HG02981 (cell line): ENCODE measurements around the gene NR3C2.

Source experiments
- ATAC-seq: cut with Tn5 transposase; IDR thresholded peaks from one replicate; pipeline ENCODE4 v1.9.1; 2021; ENCODE audit warnings: mild to moderate bottlenecking, moderate library complexity; ENCODE audit not compliant: unreplicated experiment

The NR3C2 gene

DNA sequence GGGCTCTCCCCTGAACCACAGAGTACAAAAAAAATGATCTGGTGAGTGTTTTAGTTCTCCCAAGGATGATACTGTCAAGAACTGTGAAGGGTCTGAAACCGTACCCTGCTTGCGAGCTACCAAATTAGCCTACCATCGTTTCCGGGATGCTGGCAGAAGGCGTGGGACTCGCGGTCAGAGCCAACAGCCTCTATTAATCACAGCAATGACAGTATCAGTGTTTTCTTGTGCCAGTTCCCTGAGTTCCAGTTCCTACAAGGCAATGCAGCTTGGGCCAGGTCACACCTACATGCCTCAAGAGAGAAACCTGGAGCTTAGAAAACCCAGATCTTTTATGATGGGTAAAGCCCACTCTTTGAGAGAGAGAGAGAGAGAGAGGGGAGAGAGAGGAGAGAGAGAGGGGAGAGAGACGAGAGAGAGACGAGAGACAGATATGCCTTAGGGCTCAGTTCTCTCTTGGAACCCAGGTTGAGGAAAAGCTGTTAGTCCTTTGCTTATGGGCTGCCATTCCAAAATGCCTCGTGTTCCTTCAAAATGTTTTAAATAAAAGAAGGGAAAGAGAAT is 382.5 kb downstream of the NR3C2 start:
- no peak for ATAC-seq

DNA sequence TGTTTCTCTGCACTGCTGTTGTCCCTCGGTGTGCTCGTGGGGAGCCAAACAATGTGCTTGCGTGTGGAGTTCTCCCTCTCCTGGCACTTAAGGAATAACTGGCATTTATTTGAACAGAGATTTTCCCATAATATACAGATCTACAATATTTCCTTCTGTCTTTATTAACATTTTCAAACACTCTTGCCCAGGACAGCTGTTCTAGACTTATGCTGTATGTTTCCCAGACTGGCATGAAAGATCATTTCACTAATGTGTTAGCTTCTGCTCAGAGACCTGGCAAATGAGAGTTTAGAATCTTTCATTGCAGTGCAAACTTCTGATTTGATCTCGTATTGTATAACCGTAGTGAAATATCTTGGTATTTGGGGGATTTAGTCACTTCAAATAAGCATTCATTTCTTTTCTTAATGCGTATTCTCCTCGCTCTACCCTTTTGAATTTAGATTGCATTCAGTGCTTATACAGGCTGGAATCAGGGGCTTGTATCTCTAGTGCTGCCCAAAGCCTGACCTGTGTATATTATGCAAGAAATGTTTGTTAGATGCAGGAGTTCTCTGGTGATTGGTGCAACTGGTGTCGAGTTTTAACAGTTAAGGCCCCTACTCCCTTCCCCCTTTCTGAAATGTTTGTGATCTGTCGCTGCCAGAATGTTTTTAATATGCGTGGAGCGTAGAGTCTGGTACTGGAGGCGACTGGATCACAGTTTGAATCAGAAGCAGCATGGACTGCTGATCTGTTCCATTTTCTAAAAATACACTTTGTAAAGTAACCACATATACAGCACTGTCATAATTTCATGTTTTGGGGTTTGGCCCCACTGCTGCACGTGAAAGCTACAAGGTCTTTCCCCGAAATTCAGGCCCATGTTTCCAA is 384.0 kb downstream of the NR3C2 start:
- no peak for ATAC-seq

DNA sequence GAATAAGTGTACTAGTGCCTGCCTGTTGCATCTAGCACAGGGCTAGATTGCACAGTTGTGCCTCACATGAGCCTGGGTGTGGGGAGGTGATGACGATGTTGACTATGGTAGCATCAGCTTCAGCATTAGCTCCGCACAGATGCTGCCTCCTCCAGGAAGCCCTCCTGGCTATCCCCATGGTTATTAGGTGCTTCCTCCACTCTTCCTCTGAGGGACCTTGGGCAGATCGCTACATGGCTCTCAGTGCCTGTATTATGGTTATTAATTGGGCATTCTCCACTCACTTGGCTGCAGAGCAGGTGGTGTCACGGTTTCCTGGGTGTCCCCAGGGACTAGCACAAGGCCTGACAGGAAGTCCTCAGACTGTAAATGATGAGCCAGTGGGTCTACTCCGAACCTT is 384.7 kb downstream of the NR3C2 start:
- peak; percentile 40 for ATAC-seq

GRCh38 chr4:148056879-148057278 is 385.3 kb downstream of the NR3C2 start:
- peak; percentile 75 for ATAC-seq

DNA sequence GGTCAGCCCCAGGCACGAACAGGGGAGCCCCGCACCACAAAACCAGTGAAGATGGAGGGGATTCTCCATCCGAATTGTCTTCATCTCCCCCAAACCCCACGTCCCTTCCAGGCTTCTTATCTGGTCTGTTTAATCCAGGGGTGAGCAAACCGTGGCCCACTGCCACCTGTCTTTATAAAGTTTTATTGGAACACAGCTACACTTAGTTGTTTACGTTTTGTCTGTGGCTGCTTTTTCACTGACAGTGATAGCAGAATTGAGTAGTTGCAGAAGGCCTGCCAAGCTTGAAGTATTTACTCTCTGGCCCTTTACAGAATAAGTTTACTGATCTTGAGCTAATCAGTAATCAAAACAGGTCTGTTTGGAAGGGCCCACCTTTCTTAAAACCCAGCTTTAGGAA is 386.4 kb downstream of the NR3C2 start:
- ATAC-seq, result peak; percentile 15

GRCh38 chr4:148054275-148054674 is 387.9 kb downstream of the NR3C2 start:
- ATAC-seq, result no peak

- ATAC-seq, result no peak
These were observed 388.8 kb downstream of the NR3C2 start for GRCh38 chr4:148053298-148054003.

DNA sequence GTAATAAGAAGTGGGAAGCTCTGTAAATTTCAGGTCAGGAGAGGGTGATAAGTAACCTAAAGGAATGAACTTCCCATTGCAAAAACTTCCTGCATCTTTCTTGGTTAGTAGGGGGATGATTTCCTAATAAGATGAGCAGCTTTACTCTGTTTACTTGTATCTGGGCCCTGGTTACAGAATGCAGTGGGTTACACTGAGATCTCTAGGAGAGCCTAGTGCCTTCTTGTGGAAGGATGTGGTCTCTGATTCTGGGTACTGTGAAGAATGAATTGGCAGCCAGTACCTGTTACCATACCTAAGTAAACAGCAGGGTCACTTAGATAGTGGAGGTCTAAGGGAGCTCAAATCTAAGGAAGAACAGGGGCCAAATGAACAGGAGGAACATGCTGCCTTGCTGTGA is 389.8 kb downstream of the NR3C2 start:
- ATAC-seq, result no peak

DNA sequence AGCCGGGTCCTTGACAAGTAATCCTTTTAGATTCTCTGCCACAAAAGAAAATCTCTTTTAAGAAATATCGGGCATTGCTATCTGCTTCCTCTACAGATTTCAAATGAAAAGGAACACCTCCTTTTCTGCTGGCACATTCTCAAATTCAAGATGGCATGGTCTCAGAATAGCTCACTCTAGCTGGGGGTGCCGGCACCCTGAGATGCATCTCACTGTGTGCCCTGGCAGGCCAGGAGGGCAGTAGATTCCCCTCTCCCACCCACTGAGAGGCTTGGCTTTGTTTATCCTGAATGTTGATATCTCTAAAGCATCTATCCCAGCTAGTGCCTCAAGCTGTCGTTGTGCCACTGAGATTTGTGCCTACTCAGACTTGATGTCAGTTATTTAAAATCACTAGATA is 390.8 kb downstream of the NR3C2 start:
- no peak for ATAC-seq

- no peak for ATAC-seq
These were observed 393.6 kb downstream of the NR3C2 start for GRCh38 chr4:148048598-148048997.

GRCh38 chr4:148044912-148045352 is 397.3 kb downstream of the NR3C2 start:
- peak; percentile 94 for ATAC-seq

DNA sequence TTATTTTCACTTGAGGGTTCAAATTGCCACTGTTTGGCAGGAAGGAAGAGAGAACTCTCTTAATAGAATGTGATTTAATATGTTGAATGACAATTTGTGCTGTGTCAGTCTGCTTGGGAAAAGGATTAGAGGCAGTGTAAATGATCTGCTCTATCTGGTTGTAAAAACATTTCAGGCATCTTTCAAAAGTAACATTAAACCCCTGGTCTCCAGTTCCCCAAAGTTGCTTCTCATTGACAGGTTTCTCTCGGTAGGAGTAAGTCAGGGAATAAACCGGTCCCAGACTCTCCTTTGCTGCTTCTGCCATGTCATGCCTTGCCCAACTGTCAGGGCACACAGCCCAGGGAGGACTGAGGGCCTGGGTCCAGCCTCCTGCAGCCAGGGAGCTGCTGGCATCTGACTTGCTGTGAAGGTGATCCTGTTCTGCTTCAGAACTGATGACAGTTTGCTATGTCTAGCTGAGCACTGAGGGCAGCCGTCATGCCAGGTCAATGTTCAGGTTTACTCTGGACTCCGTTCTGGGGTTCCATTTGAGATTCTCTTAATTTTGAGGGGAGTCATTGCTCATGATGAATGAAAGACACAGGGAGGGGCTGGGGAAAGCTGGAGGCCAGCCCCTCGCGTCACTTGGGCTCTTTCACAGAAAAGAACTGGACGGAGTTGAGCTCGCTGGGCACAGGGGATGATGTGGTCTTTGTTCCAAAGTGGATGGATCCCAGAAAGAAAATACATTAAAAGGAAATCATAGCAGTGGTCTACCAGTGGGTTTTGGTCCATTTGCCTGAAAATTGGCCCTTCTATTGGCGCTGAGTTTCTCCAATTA is 397.9 kb downstream of the NR3C2 start:
- ATAC-seq, result no peak

DNA sequence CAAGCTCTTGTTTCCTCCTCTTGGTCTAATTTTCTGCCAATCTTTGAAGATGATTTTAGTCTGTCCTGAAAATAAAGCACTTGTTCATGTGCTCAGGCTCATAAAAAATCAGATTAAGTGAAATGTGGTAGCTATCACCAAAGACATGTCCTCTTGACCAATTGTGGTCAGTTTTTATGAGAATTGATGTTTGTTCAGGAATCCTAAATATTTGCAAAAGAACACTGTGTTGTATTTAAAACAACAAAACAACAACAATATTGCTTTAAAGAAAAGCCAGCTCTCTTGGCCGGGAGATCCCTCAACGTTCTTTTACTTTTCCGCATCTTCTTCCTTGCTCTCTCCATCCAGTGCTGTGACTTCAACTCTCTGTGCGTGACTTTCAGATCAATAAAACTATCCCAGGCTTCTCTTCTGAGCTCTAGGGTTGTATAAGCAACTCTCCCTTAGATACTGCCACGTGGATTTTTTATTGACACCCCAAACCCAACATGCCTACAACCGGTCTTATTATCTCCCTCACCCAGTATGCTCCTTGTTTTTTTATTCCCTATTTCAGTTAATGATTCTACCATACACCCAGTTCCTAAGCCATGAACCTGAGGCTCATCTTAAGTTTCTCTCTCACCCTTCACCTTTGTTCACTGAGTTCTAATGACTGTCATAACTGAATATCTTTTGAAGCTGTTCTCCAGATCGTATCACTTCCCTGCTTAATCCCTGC is 400.4 kb downstream of the NR3C2 start:
- ATAC-seq, result no peak

- ATAC-seq, result no peak
These were observed 407.4 kb downstream of the NR3C2 start for GRCh38 chr4:148034813-148035212.

GRCh38 chr4:148030193-148030873 is 411.9 kb downstream of the NR3C2 start:
- ATAC-seq, result no peak

DNA sequence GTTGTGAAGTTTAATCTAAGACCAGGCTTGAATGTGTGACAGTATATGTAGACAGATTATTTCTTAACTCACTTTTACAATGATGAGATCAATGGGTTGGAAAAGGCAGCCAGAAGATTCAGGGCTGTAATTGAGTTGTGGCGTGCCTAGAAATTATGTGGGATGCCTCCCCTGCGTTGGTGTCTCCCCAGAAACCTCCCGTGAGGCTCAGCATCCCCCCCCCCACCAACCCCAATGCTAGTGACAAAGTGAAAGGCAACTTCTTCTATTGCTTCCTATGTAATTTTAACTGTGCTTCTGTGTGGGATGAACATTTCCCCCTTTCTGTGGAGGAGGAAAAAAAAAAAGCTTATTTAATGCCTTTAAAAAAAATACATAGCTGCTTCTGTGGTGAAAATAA is 412.4 kb downstream of the NR3C2 start:
- ATAC-seq, result no peak
